T-helper 1 cell (primary cell): ENCODE results near the gene OSM.
A peak's percentile ranks its signal among the peaks of the same experiment; 100 is the strongest.

Experiments used
- DNase-seq, 5 donors: peaks; one replicate each; pipeline ENCODE4 v3.0.0-alpha.2; 2012 to 2020

The OSM gene

DNA sequence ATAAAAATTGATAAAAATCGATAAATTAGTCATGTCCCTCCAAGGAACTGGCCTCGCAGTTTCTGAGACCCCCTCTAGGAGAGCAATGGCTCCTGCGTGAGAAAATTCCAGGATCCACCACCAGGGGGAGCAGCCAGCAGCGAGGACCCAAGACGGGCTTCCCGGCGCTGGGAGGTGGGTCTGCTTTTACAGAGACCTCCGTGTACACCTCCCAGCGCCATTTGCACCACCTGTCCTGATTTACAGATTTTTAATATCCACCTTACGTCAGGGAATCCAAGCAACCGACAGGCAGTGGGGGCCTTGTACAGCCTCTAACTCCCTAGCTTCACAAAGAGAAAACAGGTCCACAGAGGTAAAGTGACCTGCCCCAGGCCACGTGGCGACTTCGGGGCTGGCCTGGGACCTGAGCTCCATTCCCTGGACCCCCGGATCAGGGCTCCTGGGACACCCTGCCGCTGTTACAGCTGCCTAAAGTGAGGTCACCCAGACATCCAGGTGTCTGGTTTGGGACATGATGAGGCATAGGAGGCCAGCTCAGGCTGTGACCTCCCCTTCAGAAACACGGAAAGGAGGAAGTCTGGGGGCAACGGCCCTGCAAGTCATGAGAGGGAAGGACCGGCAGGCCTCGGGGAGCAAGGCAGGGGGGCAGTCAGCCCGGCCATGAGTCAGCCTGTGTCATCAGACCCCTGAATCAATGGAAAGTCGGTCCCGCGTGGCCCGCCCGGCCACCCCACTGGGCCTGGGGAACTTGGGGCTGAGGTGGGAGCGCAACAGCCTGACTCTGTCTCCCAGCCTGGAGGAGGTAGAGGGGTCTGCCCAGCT lies 3.5 kb downstream of the OSM start:
- DNase-seq = peak; percentile 58 to 79 (median 73)

DNA sequence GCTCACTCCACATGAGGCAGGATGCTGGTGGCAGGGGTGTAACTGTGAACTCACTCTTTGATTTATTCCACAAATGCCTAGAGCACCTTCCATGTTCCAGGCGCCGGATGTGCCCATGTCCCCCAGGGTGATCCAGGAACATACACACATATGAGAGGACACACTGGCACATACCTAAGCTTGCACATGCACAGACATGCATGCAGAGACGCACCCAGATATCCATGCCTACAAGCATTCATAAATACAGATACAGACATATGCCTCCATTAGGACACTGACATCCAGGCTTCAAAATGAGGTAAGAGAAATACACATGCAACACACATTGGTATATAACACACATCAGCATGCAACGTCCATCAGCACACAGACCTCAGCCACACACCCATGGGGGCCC lies 4.5 kb downstream of the OSM start:
- peak in 1 of 5 donors; percentile 33 for DNase-seq

DNA sequence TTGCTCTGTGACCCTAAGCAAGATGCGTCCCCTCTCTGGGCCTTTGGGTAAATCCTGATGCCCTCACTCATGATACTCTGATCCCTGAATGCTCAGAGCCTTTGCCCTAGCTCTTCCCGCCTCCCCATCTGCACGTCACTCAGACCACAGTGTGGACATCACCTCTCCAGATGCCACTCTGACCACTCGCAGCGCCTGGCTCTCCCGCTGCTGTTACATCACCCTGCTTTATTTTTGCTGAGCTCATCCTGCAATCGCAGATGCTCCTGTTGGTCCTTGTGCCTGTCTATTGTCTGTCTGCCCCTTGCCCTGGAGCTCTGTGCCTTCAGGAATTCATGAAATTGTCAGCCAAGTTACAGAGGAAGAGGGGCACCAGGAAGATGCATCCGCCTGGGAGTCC lies 5.5 kb downstream of the OSM start:
- DNase-seq = peak in 1 of 5 donors; percentile 50

DNA sequence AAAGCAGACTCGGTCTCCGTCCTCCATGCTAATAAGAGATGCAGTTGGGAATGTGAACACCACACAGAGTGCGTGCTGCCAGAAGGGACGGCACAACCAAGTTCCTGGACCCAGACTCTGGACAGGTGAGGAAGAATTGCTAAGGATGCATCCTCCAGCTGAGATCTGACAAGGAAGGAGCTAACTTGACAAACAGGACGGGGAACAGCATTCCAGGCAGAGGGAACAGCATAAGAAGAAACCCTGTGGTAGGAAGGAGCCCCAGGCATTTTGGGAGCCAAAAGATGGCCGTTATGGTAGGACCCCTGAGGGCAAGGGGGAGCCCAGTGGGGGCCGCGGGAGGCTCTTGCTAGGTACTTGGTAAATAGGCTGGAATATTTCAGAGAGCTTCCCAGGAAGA lies 6.0 kb downstream of the OSM start:
- DNase-seq = no peak

DNA sequence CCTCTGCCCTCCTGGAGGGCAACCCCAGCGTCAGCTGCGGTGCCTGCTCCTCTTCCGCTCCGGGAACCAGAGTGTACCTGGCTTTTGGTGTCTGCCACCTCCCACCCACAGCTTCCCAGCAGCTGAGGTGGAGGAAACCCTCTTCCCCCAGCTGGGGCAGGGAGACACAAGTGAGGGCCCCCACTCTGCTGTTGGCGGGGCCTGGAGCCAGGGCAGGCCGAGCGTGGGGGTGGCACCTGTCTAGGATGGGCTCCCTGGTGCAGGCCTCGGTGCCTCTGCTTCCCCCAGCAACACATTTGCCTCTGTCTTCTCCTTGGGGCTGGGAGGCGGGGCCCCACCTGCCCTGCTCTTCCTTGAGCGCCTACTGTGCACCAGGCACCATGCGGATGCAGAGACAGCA lies 6.4 kb downstream of the OSM start:
- no peak for DNase-seq

DNA sequence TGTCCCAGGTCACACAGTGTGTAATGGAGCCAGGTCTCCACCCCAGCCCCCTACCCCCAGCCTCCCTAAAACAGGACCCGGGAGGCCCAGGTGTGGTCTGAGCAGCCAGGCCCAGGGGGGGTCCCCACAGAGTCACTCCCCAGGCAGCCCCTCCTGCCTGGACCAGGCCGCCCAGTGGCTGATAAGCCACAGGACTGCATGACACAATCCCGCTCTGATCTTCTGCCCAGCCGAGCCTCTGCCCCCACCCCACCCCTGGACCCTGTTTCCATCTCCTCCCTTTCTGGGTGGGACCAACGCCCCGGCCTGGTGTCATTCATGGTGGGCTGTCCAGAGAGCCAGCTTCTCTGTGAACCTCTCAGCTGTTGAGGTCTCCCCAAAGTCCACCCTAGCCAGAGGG lies 12.3 kb downstream of the OSM start:
- no peak for DNase-seq

DNA sequence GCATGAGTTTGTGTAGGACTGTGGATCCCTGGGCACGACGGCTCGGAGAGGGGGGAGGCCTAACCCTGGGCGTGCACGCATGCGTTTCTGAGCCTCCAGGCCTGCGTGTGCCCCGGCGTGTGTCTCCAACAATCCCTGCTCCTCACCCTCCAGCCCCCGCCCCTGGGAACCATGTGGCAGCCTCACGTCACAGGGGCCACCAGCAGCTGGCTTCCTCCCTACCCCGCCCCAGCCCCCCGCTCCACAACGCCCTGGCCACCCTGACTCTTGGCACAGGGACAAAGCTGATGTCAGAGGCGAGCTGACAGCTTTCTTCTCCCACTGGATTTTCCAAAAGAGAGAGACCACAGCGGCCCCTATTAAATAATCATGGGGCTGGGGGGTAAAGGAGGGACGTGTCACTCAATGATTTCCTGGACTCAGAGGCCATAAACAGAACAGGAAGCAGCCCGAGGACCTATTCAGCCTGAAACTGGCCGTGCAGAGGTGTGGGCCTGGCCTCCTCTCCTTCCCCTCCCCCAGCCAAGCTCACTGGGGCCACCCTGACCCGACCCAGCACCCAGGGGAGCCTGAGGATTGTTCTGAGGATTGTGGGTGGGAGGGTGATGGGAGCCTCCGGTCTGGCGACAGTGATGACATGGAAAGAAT lies 13.3 kb downstream of the OSM start:
- DNase-seq = no peak

DNA sequence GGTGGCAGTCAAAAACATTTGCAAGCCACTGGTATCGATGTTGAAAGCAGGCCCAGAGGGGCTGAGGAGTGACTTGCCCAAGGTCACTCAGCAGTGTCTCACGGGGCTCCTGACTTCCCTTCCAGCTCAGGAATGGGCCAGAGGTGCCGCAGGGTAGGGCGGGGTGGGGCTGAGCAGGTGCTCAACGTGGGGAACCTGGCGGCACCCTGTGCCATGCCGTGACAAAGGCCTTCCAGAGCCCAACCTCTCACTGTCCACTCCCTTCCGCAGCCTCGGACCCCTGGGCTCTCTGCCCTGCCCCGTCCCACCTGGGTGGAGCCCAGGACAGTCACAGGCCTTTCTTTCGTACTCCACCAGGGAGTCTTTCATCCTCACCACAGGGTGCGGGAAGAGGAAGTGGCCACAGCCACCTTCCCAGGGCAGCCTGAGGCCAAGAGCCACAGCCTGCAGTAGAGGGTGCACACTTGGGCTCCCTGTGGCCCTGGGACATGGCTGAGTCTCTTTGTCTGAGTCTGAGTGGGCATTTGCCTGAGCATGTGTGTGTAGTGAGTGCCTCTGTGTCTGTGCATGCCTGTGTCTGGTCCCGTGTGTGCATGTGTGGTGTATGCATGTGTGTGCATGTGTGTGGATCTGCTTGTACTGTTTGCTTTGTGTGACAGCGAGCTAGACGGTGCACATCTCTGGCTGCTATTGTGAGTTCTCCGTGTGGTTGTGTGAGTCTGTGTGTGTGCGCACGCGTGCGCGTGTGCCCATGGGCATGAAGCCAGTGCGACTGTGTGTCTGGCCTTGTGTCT lies 14.0 kb downstream of the OSM start:
- no peak for DNase-seq

DNA sequence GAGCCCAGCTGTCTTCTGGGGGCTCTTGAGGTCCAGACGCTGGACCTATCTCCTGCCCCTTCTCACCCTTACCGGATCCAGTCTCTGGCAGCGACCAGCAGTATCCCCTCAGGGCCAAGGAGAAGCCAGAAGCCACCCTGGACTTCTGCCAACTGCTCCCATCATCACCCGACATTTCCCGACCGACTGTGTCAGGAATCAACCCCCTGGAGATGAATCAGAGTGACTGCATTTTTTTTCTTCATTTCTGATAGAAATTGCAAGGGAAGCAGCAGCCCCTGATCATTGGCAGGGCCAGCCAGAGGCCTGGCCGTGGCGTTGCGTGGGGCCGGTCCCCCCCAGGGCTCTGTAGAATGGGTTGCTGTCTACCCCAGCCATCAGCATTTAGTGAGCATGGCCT lies 14.9 kb downstream of the OSM start:
- DNase-seq = no peak

DNA sequence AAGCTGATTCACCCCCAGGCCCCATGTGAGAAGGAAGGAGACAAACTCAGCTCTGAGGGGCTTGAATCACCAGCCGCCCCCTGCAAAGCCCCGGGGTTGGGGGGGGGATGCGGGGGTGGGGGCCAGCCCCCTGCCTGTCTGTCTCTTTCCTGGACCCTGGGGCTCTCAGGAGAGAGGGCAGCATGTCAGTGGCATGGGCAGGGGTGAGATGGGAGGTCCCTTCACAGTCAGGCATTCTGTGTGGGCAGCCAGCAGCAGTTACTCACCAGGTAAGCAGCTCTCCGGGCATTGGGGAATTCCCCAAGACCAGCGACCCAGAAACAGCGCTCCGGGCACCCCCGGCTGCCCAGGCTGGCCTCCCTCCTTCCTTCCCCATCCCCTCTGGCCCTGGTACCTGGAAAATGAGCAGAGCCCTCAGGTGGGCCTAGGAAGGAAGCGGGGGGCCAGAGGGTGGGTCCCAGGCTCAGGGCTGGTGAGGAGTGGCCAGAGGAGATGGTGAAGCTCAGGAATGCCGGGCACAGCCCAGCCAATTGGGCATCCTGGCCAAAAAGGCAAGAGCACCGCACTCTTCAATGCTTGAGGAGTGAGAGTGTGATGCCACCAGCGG lies 15.9 kb downstream of the OSM start:
- no peak for DNase-seq

DNA sequence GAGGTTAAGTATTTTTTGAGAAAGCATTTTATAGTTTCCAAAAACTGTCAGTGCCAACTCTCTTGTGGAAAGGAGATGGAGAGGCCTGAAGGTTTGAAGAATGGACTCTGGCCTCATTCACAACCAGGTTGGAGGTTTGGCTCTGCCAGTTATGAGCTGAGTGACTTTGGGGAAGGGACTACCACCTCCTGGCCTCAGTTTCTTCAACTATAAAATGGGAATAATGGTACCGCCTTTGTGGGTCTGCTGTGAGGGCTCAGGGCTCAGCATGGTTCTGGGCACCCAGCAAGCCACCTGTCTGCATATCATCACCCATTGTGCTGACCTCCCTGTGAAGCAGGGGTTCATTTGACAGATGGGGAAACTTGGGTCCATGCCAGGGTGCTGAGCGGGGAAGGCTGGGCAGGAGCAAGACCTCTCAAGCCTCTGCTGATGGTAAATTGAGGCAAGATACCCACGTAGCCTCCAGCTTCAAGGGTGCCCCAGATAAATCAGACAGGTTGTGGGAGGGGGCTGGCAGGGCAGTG lies 16.5 kb downstream of the OSM start:
- DNase-seq = no peak

DNA sequence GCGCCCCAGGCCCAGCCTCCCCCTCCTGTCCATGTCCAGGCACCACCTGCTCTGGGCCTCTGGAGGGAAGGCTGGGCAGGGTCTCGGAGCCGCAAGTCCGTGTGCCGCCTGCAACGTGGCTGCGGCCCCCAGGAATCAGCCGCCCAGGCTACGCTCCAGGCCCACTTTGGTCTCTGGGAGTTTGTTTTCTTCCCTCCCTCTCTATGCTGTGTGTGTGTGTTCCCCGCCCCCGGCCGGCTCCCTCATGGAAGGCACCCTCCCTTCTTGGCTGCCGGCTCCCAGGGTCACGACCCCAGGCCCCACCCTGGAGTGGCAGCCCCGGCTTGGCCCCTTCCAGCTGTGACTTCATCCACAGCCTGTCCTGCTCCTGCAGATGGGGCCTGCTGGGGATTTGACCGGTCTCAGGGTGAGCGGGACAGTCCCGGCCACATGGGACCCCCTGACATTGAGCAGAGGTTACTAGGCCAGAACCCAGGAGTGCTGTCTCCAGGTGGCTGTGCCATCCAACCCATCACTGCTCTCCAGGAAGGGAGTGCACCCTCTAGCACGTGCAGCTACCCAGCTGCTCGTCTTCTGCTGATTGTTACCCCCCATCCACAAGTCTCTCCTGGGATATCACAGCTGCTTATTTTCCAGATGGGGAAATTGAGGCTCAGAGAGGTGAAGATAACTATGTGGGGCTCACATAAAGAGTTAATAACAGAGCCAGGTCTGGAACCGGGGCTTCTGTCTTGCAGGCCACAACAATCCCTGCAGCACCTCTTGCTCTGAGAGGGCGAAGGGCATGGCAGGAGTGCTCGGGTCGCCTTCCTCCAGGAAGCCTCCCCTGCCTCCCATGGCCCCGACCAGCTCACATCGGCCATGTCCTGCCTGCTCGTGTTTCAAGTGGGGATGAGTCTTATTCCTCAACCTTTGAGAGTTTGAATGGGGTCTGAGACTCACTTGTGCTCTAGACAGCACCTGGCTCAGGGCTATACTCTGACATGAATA lies 17.3 kb downstream of the OSM start:
- no peak for DNase-seq

DNA sequence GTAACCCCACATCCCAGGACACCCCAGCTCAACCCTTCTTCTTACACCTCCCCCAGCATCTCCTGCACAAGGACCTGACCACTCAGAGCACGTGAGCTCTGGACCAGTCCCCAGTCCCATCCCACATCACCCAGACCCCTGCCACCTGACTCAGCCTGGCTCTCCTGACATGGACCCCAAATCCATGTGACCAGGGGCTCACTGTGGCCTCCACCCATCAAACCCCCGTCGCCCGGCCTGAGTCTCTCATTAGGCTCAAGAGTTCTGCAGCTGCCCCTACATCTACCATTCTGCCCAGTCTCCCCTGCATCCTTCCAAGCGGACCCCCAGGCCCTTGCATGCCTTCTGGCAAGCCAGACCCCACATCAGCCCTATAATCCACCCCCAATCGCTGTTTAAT lies 18.2 kb downstream of the OSM start:
- no peak for DNase-seq

DNA sequence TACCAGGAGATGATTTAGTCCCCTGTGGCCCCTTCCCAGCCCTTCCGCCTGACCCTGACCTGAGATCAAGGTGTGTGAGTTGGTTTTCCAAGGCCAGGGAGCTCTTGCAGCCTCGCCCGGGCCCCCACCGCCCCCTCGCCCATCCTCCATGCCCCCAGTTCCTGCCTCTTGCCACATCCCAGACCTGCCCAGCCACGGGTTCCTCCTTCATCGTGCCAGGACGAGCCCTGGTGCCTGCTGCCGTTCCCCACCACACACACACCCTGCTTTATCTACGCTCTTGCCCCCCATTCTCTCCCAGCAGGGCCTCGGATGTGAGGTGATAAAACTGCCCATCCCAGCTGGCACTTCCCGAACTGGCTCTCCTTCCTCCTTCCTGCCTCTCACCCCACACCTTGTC lies 18.7 kb downstream of the OSM start:
- no peak for DNase-seq

DNA sequence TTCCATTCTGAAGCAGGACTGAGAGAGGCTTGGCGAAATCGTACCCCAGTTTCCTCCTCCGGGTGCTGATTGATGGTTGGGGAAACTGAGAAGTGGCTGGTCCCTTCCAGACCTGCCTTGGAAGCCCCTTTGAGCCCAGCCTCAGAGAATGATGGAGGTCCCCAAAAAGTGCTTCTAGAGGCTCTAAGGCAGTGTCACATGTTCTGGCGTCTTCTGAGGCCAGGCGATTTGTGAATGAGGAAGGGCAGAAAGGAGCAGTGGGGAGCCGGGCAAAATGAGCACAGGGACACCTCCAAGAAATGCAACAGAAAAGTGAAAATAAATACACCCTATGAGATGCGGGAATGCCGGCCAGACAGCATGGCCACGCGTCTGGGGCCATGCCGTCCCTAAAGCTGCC lies 19.1 kb downstream of the OSM start:
- DNase-seq = no peak

DNA sequence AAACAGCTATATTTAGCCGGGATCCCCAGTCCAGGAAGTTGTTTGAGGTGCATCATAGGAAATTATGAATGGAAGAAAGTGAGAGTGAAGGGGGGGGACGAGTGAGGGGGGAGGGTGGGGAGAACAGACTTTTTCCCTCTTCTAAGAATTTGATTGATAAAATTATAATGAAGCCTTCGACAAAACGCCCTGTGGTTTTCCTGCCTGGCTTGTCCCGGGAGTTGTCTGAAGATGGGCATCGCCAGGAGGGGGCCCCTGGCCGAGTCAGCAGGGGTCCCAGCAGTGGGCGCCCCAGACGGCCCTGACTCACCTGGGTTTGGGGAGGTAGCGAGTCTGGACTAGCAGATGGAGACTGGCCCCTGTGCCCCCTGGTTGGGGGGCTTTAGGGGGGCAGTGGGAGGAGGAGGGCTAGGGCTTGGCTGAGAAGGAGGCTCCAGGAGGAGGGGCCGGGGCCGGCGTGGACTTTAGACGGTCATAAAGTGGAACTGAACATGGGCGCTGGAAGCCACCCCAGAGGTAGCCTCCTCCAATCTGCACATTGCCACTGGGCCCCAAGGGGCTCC lies 19.8 kb downstream of the OSM start:
- no peak for DNase-seq

DNA sequence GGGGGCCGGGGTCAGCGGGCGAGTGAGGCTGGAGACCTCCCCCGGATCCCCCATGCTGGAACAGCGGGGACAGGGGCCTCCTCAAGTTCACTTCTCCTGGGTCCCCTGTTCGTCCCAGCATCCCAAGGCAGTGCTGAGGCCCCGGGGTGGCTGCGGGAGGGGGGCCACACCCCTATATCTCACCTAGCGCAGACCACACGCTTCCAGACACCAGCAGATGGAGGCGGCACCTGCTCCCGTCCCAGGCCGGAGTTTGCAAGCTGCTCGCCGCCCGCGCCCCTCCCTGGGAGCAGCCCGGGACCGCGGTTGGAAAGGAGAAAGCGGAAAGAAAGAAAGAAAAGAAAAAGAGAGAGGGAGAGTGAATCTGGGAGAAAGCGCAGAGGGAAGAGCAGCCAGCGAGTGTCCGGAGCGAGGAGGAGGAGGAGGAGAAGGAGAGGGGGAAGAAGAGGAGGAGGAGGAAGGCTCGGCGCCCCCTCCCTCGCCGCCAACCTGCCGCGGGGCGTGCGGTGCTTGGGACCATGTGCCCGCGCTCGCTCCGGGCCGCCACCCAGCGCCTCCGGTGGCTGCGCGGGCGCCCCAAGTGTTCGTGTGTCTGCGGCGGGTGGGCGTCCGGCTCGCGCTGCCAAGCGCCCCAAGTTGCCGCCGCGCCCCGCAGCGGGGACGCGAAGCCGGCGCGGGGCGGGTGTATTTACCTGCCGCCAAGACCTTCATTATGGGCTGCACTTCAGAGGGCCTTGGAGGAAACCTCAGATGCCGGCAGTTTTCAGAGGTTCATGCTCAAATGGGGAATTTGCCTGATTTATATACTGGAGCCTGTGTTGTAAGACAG lies 20.5 kb downstream of the OSM start, which contains the start of gene LIF:
Gene LIF, minus strand, starts transcription at position 775 of the 829 bp plus-strand sequence. Its CDS starts 64 bp downstream, at position 711.
- peak in 3 of 5 donors; percentile 38 to 65 (median 45) for DNase-seq

DNA sequence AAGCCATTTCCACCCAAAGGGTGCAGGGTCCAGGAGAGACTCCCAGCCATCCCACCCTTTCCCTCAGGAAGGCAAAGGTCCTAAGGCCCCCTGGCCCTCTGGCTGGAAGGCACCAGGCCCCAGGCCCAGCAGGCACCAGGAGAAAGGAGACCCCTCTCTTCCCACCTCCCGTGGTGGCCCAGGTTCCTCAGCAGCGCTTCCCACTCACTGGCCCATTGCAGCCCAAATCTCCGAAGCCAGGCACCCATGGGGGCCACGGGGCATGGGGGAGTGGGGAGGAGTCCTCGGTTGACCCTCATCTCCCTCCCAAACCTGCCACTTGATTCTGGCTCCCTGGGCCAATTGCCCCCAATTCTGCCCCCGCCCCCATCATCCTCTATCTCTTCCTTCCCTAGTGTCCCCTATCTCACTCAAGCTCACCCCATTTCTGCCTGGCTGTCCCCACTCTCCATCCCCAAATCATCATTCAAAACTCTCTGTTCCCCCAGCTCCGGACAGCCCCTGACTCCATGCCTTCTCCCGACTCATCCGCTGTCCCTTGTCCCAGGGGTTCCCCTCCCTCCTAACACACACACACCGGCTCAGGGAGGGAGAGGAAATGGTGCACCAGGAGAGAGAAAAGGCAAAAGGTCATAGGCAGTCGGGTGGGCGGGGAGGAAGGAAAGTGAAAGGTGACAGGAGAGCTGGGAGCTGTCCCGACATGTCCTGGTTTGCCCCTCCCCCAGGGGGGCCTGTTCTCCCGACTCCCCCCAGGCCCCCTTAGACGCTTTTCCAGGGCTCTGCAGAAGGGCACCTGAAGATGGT lies 21.3 kb downstream of the OSM start:
- no peak for DNase-seq

DNA sequence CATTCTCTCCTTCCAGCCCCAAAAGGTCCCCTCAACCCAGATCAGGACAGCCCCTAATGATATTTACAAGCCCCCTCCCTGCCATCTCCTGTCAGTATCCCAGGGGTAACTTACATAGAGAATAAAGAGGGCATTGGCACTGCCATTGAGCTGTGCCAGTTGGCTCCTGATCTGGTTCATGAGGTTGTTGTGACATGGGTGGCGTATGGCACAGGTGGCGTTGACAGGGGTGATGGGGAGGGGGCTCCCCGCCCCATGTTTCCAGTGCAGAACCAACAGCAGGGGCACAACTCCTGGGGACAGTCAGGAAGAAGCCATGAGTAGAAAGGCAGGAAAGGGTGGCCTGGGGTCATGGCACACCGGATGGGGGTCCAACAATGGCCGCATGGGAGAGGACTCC lies 22.0 kb downstream of the OSM start:
- DNase-seq = no peak
